Subcutaneous adipose tissue (tissue), 4 donors: ENCODE measurements around the gene TGFBR3. TPM values are rescaled to one million over a fixed set of nuclear protein-coding genes. Genes with fewer than 3 reads are reported as not detected.

Source experiments
- CTCF ChIP-seq: fragments of 450-650 bp; IDR thresholded peaks from one replicate; pipeline ENCODE4 v1.5.1; 2016; ENCODE audit warnings: low read depth, mild to moderate bottlenecking, control low read depth, antibody characterized with exemption, moderate library complexity
- total RNA-seq, 4 donors: library from RNA; depleted of rRNA; stranded (reverse); fragments of >200 nt; gene quantifications; one replicate each; pipeline ENCODE4 v1.1.0, GENCODE V29; 2016

The TGFBR3 gene
- total RNA-seq, 4 donors from 2014 or later = 206 to 374 (median 284) TPM

GRCh38 chr1:91916046-91916445 is 30.1 kb upstream of the TGFBR3 start:
- no peak for TF ChIP-seq CTCF

- no peak for TF ChIP-seq CTCF
Observed at GRCh38 chr1:91913018-91913417, 27.1 kb upstream of the TGFBR3 start.

- no peak for TF ChIP-seq CTCF
Observed at GRCh38 chr1:91912266-91912665, 26.3 kb upstream of the TGFBR3 start.

GRCh38 chr1:91901231-91901630 is 15.3 kb upstream of the TGFBR3 start:
- no peak for TF ChIP-seq CTCF

GRCh38 chr1:91900562-91900961 is 14.6 kb upstream of the TGFBR3 start:
- TF ChIP-seq CTCF = no peak

GRCh38 chr1:91897016-91897415 is 11.1 kb upstream of the TGFBR3 start:
- TF ChIP-seq CTCF = no peak

GRCh38 chr1:91895832-91896556 is 10.0 kb upstream of the TGFBR3 start:
- TF ChIP-seq CTCF = no peak
